SK-N-SH (cell line): ENCODE data around the gene INHBA. TPM values are rescaled to one million over a fixed set of nuclear protein-coding genes. Genes with fewer than 3 reads are reported as not detected.
A peak's percentile ranks its signal among the peaks of the same experiment; 100 is the strongest.

Source experiments
- CTCF ChIA-PET: fragments of 300-600, 350-600 bp; formaldehyde crosslinking; extraction: SDS; loops from one replicate; lab custom pipeline; 2021; lab: Yijun Ruan, JAX
- POLR2A ChIA-PET: fragments of 350-600 bp; sonication (Branson Sonifier 250); formaldehyde crosslinking; extraction: SDS; loops from one replicate; lab custom pipeline; 2020; ENCODE audit warnings: antibody characterized with exemption, inconsistent platforms; lab: Yijun Ruan, JAX
- DNase-seq: peaks from one replicate; pipeline ENCODE4 v3.0.0; 2012
- H2AFZ ChIP-seq: fragments of 200-600 bp; sonication (generic); 2 replicates; pipeline ENCODE4 v1.8.1; 2016; ENCODE audit warnings: antibody characterized with exemption, mild to moderate bottlenecking, low read depth
- H3F3A ChIP-seq: fragments of 200-600 bp; sonication (generic); replicated peaks from 2 replicates; pipeline ENCODE3; 2016; ENCODE audit warnings: antibody characterized with exemption, mild to moderate bottlenecking; ENCODE audit not compliant: insufficient read depth
- H3K27ac ChIP-seq, 2 experiments: fragments of 200-500 bp in 1 of 2; fragments of 200-600 bp in 1 of 2; sonication (Bioruptor generic) in 1 of 2; sonication (generic), shearing (Covaris generic) in 1 of 2; 2 replicates each; pipeline versions ENCODE4 v1.5.1 to v1.6.1; 2014 to 2016; ENCODE audit warnings: low read depth in 2 of 2, inconsistent platforms in 1 of 2, low read length in 1 of 2, mild to moderate bottlenecking in 1 of 2, mixed read lengths in 1 of 2
- H3K27me3 ChIP-seq: fragments of 200-600 bp; sonication (generic), shearing (Covaris generic); 2 replicates; pipeline ENCODE4 v1.6.1; 2016; ENCODE audit warnings: mixed run types; ENCODE audit not compliant: insufficient read depth
- H3K36me3 ChIP-seq, 2 experiments: fragments of 200-500 bp in 1 of 2; fragments of 200-600 bp in 1 of 2; sonication (Bioruptor generic) in 1 of 2; sonication (generic) in 1 of 2; replicated peaks in 1 of 2; 2 replicates each; pipeline versions ENCODE3 to v1.5.1; 2014 to 2016; ENCODE audit warnings: low read length in 1 of 2, mild to moderate bottlenecking in 1 of 2; ENCODE audit not compliant: insufficient read depth in 2 of 2, control insufficient read depth in 1 of 2
- H3K4me1 ChIP-seq, 2 experiments: fragments of 200-500 bp in 1 of 2; fragments of 200-600 bp in 1 of 2; sonication (Bioruptor generic) in 1 of 2; sonication (generic), shearing (Covaris generic) in 1 of 2; 2 replicates each; pipeline versions ENCODE4 v1.5.1 to v1.6.1; 2014 to 2016; ENCODE audit warnings: low read depth in 1 of 2, low read length in 1 of 2, mixed run types in 1 of 2; ENCODE audit not compliant: insufficient read depth in 2 of 2, control insufficient read depth in 1 of 2
- H3K4me2 ChIP-seq: fragments of 200-600 bp; sonication (generic), shearing (Covaris generic); 2 replicates; pipeline ENCODE4 v1.6.1; 2017; ENCODE audit warnings: mixed run types
- H3K4me3 ChIP-seq, 2 experiments: fragments of 200-500 bp in 1 of 2; fragments of 200-600 bp in 1 of 2; sonication (Bioruptor generic) in 1 of 2; sonication (generic), shearing (Covaris generic) in 1 of 2; 2 replicates each; pipeline versions ENCODE4 v1.5.1 to v1.8.1; 2014 to 2016; ENCODE audit warnings: low read depth in 2 of 2, inconsistent platforms in 1 of 2, low read length in 1 of 2, mild to moderate bottlenecking in 1 of 2, mixed read lengths in 1 of 2, moderate library complexity in 1 of 2
- H3K79me2 ChIP-seq: fragments of 200-600 bp; sonication (generic); 2 replicates; pipeline ENCODE4 v1.8.1; 2017; ENCODE audit warnings: mild to moderate bottlenecking; ENCODE audit not compliant: insufficient read depth
- H3K9ac ChIP-seq: fragments of 200-600 bp; sonication (generic); 2 replicates; pipeline ENCODE4 v1.6.1; 2017; ENCODE audit warnings: mixed run types
- H3K9me2 ChIP-seq: fragments of 200-600 bp; sonication (generic); 2 replicates; pipeline ENCODE4 v1.6.1; 2017; ENCODE audit warnings: mixed run types
- H3K9me3 ChIP-seq: fragments of 200-600 bp; sonication (generic); 2 replicates; pipeline ENCODE4 v1.6.1; 2017; ENCODE audit warnings: mixed run types, mild to moderate bottlenecking, moderate library complexity
- H4K20me1 ChIP-seq: fragments of 200-600 bp; sonication (generic); 2 replicates; pipeline ENCODE4 v1.6.1; 2017; ENCODE audit warnings: mild to moderate bottlenecking, mixed run types; ENCODE audit not compliant: insufficient read depth
- GABPA ChIP-seq: IDR thresholded peaks from 2 replicates; pipeline ENCODE4 v1.4.0; 2012; ENCODE audit warnings: low read depth, mild to moderate bottlenecking
- POLR2AphosphoS5 ChIP-seq: IDR thresholded peaks from 2 replicates; pipeline ENCODE4 v1.6.1; 2012; ENCODE audit warnings: low read depth, low read length
- RAD21 ChIP-seq: IDR thresholded peaks from 2 replicates; pipeline ENCODE4 v1.6.1; 2012; ENCODE audit warnings: mild to moderate bottlenecking, low read length
- RCOR1 ChIP-seq: fragments of 150-350 bp; IDR thresholded peaks from 2 replicates; pipeline ENCODE4 v1.6.1; 2017; ENCODE audit warnings: antibody characterized with exemption, low read length
- RFX5 ChIP-seq: IDR thresholded peaks from 2 replicates; pipeline ENCODE4 v1.6.1; 2012; ENCODE audit warnings: mild to moderate bottlenecking, improper control_type of control experiment, low read length
- RXRA ChIP-seq: IDR thresholded peaks from 2 replicates; pipeline ENCODE4 v1.4.0; 2012; ENCODE audit warnings: low read depth, mild to moderate bottlenecking, borderline replicate concordance
- TCF12 ChIP-seq: IDR thresholded peaks from 2 replicates; pipeline ENCODE4 v1.4.0; 2012
- TEAD4 ChIP-seq: IDR thresholded peaks from 2 replicates; pipeline ENCODE4 v1.4.0; 2012; ENCODE audit warnings: mild to moderate bottlenecking, borderline replicate concordance; ENCODE audit not compliant: insufficient read depth
- WGBS: methylation state at CpG from one replicate; pipeline ENCODE4 v1.1.6; 2017; ENCODE audit warnings: low lambda C conversion rate; 5-methylcytosine and 5-hydroxymethylcytosine counted together
- polyA plus RNA-seq, 3 experiments: library from polyadenylated mRNA; depleted of rRNA; stranded (reverse); fragments of >200 nt; gene quantifications; 2 replicates each; pipeline ENCODE4 v1.2.3, GENCODE V29; 2012
- TF ChIP-seq, protein P1 (sequence below): IDR thresholded peaks from 2 replicates; pipeline ENCODE4 v1.4.0; 2012; ENCODE audit warnings: low read depth, borderline replicate concordance
- TF ChIP-seq, protein P2 (sequence below): IDR thresholded peaks from 2 replicates; pipeline ENCODE4; 2012
- TF ChIP-seq, protein P3 (sequence below): fragments of 150-350 bp; IDR thresholded peaks from 2 replicates; pipeline ENCODE4 v1.6.1; 2016; ENCODE audit warnings: mild to moderate bottlenecking, low read depth, low read length
- TF ChIP-seq, protein P4 (sequence below): IDR thresholded peaks from 2 replicates; pipeline ENCODE4 v1.6.1; 2012; ENCODE audit warnings: mild to moderate bottlenecking, low read depth, low read length, moderate library complexity
- TF ChIP-seq, protein P5 (sequence below): fragments of 150-350 bp; IDR thresholded peaks from 2 replicates; pipeline ENCODE4 v1.6.1; 2017; ENCODE audit warnings: antibody characterized with exemption, low read length, low read depth, borderline replicate concordance

The INHBA gene
- polyA plus RNA-seq, 1 of the 3 experiments (the other 2 are of a cell fraction) = 81.0 TPM

DNA sequence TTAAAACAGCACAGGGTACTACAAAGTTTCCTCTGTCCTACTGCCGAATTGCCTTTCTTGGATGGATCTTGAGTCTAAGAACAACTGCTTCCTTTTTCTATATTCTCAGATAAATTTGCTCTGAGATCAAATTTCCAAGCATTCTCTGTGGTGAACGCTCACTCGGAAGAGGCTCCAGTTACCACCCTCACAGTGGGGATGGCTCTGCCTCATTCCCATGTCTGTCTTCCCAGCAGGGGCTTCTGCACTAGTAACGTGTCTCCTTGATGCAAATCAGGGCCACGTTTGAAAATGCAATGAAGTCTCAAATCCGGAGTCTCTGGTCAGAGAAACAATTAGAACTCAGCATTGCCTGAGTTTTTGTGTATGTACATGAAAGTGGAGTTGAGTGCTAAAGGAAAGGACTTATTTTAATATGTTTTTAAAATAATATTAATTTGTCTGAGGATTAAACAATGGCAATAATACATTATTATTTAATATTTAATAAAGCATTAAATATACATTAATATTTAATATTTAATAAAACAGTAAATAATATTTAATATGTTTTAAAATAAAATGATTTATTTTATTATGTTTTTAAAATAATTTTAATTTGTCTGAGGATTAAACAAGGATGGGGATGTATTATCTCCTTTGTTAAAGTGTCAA, 61.8 kb downstream of the INHBA start:
- Histone ChIP-seq H3K9me2 (no peaks in the 10 kb centered on the region; the same call in 1 of the 2 replicates), H3K36me3 (no peaks in the 10 kb centered on the region), H3K9me3 (no peaks in the 10 kb centered on the region), H3K4me1 (no peaks in the 10 kb centered on the region), H4K20me1 (no peaks in the 10 kb centered on the region), H3K27ac (no peak overlapping the region), H3F3A (peaks cover 6% of the 10 kb centered on the region), H3K4me3 (no peak overlapping the region), H3K79me2 (no peaks in the 10 kb centered on the region), H3K9ac (no peak overlapping the region), H2AFZ (peak overlapping the region; percentile 0; the same call in 1 of the 2 replicates), H3K4me2 (no peak overlapping the region), H3K27me3 (no peaks in the 10 kb centered on the region)
- WGBS = 73% methylated on average over 6 of the region's 6 CpGs
- ChIA-PET CTCF (no interaction called here), POLR2A (no interaction called here)
- no peak for TF ChIP-seq TEAD4
- TF ChIP-seq, protein P1, sequence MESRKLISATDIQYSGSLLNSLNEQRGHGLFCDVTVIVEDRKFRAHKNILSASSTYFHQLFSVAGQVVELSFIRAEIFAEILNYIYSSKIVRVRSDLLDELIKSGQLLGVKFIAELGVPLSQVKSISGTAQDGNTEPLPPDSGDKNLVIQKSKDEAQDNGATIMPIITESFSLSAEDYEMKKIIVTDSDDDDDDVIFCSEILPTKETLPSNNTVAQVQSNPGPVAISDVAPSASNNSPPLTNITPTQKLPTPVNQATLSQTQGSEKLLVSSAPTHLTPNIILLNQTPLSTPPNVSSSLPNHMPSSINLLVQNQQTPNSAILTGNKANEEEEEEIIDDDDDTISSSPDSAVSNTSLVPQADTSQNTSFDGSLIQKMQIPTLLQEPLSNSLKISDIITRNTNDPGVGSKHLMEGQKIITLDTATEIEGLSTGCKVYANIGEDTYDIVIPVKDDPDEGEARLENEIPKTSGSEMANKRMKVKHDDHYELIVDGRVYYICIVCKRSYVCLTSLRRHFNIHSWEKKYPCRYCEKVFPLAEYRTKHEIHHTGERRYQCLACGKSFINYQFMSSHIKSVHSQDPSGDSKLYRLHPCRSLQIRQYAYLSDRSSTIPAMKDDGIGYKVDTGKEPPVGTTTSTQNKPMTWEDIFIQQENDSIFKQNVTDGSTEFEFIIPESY = no peak
- no peak for TF ChIP-seq GABPA
- TF ChIP-seq RAD21 = no peak
- TF ChIP-seq, protein P2, sequence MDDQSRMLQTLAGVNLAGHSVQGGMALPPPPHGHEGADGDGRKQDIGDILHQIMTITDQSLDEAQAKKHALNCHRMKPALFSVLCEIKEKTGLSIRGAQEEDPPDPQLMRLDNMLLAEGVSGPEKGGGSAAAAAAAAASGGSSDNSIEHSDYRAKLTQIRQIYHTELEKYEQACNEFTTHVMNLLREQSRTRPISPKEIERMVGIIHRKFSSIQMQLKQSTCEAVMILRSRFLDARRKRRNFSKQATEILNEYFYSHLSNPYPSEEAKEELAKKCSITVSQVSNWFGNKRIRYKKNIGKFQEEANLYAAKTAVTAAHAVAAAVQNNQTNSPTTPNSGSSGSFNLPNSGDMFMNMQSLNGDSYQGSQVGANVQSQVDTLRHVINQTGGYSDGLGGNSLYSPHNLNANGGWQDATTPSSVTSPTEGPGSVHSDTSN = no peak
- no peak for TF ChIP-seq RXRA
- no peak for TF ChIP-seq POLR2AphosphoS5
- TF ChIP-seq, protein P3, sequence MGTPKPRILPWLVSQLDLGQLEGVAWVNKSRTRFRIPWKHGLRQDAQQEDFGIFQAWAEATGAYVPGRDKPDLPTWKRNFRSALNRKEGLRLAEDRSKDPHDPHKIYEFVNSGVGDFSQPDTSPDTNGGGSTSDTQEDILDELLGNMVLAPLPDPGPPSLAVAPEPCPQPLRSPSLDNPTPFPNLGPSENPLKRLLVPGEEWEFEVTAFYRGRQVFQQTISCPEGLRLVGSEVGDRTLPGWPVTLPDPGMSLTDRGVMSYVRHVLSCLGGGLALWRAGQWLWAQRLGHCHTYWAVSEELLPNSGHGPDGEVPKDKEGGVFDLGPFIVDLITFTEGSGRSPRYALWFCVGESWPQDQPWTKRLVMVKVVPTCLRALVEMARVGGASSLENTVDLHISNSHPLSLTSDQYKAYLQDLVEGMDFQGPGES = no peak
- no peak for TF ChIP-seq RFX5
- TF ChIP-seq, protein P4, sequence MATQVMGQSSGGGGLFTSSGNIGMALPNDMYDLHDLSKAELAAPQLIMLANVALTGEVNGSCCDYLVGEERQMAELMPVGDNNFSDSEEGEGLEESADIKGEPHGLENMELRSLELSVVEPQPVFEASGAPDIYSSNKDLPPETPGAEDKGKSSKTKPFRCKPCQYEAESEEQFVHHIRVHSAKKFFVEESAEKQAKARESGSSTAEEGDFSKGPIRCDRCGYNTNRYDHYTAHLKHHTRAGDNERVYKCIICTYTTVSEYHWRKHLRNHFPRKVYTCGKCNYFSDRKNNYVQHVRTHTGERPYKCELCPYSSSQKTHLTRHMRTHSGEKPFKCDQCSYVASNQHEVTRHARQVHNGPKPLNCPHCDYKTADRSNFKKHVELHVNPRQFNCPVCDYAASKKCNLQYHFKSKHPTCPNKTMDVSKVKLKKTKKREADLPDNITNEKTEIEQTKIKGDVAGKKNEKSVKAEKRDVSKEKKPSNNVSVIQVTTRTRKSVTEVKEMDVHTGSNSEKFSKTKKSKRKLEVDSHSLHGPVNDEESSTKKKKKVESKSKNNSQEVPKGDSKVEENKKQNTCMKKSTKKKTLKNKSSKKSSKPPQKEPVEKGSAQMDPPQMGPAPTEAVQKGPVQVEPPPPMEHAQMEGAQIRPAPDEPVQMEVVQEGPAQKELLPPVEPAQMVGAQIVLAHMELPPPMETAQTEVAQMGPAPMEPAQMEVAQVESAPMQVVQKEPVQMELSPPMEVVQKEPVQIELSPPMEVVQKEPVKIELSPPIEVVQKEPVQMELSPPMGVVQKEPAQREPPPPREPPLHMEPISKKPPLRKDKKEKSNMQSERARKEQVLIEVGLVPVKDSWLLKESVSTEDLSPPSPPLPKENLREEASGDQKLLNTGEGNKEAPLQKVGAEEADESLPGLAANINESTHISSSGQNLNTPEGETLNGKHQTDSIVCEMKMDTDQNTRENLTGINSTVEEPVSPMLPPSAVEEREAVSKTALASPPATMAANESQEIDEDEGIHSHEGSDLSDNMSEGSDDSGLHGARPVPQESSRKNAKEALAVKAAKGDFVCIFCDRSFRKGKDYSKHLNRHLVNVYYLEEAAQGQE = no peak
- TF ChIP-seq, protein P5, sequence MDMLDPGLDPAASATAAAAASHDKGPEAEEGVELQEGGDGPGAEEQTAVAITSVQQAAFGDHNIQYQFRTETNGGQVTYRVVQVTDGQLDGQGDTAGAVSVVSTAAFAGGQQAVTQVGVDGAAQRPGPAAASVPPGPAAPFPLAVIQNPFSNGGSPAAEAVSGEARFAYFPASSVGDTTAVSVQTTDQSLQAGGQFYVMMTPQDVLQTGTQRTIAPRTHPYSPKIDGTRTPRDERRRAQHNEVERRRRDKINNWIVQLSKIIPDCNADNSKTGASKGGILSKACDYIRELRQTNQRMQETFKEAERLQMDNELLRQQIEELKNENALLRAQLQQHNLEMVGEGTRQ = no peak
- TF ChIP-seq TCF12 = no peak
- TF ChIP-seq RCOR1 = no peak
- DNase-seq = no peak
